Measurements from ENCODE around the gene NR2C2. TPM values are rescaled to one million over a fixed set of nuclear protein-coding genes. Genes with fewer than 3 reads are reported as not detected.

The NR2C2 gene
- total RNA-seq, 2 donors from 2014 or later: 22.3 to 29.2 TPM

DNA sequence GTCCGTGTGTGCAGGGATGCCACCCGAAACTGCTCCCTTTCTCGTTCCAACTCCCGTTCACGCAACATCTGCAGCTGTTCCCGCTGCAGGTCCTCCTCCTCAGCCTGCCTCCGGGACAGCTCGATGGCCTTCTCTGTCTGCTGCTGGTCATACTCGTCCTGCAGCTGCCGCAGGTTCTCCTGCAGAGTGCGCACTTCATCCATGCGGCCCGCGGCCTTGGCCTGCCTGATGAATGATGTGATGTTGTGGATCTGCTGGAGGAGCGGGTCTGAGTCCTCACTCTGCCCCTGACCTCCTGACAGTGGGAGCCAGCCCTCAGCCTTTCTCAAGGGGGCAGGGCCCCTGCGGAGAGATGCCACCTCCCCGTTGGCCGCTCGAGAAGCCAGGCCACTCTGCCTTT is 127.1 kb downstream of the NR2C2 start:
- no peak overlapping the region for H3K4me3 ChIP-seq
- H3K4me1 ChIP-seq: no peaks in the 10 kb centered on the region
- H3K36me3 ChIP-seq: peaks cover 79% of the 10 kb centered on the region
- DNase-seq (ENCODE audit: low spot score): no peak
- TF ChIP-seq, protein P1, sequence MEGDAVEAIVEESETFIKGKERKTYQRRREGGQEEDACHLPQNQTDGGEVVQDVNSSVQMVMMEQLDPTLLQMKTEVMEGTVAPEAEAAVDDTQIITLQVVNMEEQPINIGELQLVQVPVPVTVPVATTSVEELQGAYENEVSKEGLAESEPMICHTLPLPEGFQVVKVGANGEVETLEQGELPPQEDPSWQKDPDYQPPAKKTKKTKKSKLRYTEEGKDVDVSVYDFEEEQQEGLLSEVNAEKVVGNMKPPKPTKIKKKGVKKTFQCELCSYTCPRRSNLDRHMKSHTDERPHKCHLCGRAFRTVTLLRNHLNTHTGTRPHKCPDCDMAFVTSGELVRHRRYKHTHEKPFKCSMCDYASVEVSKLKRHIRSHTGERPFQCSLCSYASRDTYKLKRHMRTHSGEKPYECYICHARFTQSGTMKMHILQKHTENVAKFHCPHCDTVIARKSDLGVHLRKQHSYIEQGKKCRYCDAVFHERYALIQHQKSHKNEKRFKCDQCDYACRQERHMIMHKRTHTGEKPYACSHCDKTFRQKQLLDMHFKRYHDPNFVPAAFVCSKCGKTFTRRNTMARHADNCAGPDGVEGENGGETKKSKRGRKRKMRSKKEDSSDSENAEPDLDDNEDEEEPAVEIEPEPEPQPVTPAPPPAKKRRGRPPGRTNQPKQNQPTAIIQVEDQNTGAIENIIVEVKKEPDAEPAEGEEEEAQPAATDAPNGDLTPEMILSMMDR (IDR thresholded peaks at IDR 0.05): no peak
- H3K27me3 ChIP-seq: no peaks in the 10 kb centered on the region
- no peak overlapping the region for H3K27ac ChIP-seq
- H3K9me3 ChIP-seq: no peaks in the 10 kb centered on the region

DNA sequence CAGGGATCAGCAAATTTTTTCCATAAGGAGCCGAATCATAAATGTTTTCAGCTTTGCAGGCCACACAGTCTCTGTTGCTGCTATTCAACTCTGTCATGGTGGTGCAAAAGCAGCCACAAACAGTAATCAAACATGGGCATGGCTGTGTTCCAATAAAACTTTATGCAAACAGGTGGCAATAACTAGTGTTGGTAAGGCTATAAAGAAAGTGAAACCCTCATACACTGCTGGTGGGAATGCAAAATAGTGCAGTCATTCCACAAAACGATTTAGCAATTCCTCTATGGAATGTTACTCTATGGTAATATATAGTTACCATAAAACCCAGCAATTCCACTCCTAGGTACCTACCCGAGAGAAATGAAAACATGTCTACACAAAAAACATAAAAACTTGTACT is 131.7 kb downstream of the NR2C2 start:
- no peak for DNase-seq (ENCODE audit: low spot score)
- TF ChIP-seq, protein P1 (IDR thresholded peaks at IDR 0.05): no peak
- Histone ChIP-seq H3K36me3 (peaks cover 95% of the 10 kb centered on the region), H3K27me3 (no peaks in the 10 kb centered on the region), H3K27ac (no peak overlapping the region), H3K9me3 (no peaks in the 10 kb centered on the region), H3K4me3 (no peak overlapping the region), H3K4me1 (no peaks in the 10 kb centered on the region)

DNA sequence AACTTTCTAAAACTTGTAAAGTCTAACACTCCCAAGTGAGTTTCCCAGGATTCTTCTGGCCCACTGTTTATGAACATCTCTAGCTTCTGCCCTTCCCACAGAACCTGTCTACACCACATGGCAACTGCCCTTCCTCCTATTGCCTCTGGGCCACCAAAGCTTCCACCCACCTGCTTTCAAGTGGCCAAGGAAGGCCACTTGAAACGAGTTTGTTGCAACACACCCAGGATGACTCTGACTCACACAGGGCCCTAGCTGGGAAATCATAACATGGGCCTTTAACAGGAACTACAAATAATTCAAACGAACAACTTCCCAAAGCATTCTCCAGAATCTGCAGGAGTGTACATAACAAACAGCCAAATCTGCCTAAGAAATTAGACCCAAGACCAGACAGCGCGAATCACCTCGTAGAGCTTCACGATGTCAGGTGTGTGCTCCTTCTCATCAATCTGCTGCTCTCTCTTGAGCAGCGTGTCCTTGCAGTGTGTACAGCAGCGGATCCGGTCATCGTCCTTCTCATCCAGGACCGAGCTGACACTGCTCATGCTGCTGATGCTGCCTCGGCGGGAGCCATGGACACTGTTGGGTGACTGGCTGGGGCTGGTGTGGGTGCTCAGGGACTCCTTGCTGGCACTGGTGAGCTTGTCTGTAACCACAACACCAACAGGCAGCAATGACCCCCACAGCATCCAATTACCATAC is 134.7 kb downstream of the NR2C2 start:
- H3K27me3 ChIP-seq: no peaks in the 10 kb centered on the region
- no peak overlapping the region for H3K4me3 ChIP-seq
- H3K4me1 ChIP-seq: no peaks in the 10 kb centered on the region
- H3K9me3 ChIP-seq: no peaks in the 10 kb centered on the region
- H3K36me3 ChIP-seq: peaks cover 84% of the 10 kb centered on the region
- no peak for DNase-seq (ENCODE audit: low spot score)
- TF ChIP-seq, protein P1 (IDR thresholded peaks at IDR 0.05): no peak
- no peak overlapping the region for H3K27ac ChIP-seq

DNA sequence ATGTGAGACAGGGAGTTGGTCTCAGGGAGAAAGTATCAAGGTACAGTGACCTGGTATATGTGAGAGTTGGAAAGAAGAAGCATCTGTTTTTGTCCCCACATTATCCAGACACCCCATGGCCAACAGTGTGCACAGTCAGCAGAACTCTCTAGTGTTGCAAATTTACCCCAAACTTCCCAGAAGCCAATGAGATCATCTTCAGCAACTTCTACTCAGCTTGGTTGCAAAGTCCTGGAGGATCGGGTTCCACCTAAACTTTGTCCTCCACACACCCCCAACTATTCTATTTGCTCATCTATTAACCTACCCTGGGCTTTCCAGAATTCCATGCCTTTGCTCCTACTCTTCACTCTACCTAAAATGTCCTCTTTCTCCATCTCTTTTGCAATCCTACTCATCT is 135.9 kb downstream of the NR2C2 start:
- H3K36me3 ChIP-seq: peaks cover 73% of the 10 kb centered on the region
- no peaks in the 10 kb centered on the region for H3K9me3 ChIP-seq
- no peaks in the 10 kb centered on the region for H3K27me3 ChIP-seq
- no peak for DNase-seq (ENCODE audit: low spot score)
- TF ChIP-seq, protein P1 (IDR thresholded peaks at IDR 0.05): no peak
- H3K4me1 ChIP-seq: no peaks in the 10 kb centered on the region
- H3K27ac ChIP-seq: no peak overlapping the region
- H3K4me3 ChIP-seq: no peak overlapping the region

DNA sequence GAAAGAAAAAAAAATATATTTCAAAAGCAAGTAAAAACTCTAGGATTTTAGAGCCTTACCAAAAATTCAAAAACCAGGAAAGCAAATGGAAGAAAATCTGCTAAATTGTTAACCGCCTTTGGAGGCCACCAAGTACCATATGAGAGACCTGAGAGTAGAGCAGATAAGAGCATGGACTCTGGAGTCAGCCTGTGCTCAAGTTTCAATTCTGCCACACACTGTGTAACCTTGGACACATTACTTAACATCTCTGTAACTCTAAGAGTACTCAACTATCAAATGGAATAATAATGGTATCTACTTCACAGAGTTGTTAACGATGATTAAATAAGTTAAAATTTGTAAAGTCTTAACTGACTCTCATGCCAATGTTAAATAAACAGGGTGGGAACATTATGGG is 138.9 kb downstream of the NR2C2 start:
- TF ChIP-seq, protein P1 (IDR thresholded peaks at IDR 0.05): no peak
- Histone ChIP-seq H3K9me3 (no peaks in the 10 kb centered on the region), H3K27me3 (no peaks in the 10 kb centered on the region), H3K36me3 (peaks cover 71% of the 10 kb centered on the region), H3K27ac (no peak overlapping the region), H3K4me3 (no peak overlapping the region), H3K4me1 (no peaks in the 10 kb centered on the region)
- DNase-seq (ENCODE audit: low spot score): no peak

DNA sequence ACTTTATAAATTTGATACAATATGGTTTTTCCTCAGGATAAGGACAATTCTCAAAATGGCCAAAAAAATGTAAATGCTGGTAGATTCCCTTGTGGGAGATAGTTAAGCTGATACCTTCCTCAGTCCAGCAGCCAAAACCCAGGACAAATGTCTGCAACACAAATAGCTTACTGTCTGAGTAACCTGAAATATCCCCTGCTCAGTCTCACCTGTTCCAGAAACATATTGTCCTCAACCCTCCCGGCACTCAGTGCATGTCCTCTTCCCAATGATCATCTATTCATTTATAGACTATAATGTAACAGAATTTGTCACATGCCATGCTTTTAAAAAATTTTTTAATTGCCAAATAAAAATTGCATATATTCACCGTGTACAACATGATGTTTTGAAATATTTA is 139.3 kb downstream of the NR2C2 start:
- Histone ChIP-seq H3K27me3 (no peaks in the 10 kb centered on the region), H3K9me3 (no peaks in the 10 kb centered on the region), H3K4me1 (no peaks in the 10 kb centered on the region), H3K36me3 (peaks cover 66% of the 10 kb centered on the region), H3K27ac (no peak overlapping the region), H3K4me3 (no peak overlapping the region)
- TF ChIP-seq, protein P1 (IDR thresholded peaks at IDR 0.05): no peak
- DNase-seq (ENCODE audit: low spot score): no peak
